ENCODE data around the gene ELAC2. TPM values are rescaled to one million over a fixed set of nuclear protein-coding genes. Genes with fewer than 3 reads are reported as not detected.

Gene ELAC2
- total and polyA plus RNA-seq, 10 of the 15 experiments (the other 5 are each of a cell fraction or from before 2014, with no cell fraction given), result 5.1 to 146 (median 79.4) TPM

DNA sequence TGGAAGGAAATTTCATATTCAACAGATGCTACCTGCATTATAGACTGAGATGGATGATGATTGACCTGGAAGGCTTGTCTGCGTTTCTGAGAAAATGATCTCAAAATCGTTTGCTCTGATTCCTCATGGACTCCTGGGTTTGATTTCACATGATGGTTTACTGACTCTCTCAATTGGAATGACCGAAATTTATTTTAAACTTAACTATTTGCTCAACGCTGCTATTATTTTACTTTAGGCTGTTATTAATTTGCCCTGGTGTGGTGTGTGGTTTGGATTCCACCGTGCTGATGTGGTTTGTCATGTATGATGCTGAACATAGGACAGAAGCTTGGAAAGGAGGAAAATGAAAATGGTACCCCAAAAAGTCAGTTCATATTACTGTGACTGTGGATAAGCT is 37.3 kb upstream of the ELAC2 start (continued):
- TF ChIP-seq YY1 (IDR thresholded peaks at IDR 0.05; ENCODE audit: low read depth, low read length) (no peak), TCF12 (IDR thresholded peaks at IDR 0.05; ENCODE audit: low read depth, low read length) (no peak)
- TF ChIP-seq, protein P1, sequence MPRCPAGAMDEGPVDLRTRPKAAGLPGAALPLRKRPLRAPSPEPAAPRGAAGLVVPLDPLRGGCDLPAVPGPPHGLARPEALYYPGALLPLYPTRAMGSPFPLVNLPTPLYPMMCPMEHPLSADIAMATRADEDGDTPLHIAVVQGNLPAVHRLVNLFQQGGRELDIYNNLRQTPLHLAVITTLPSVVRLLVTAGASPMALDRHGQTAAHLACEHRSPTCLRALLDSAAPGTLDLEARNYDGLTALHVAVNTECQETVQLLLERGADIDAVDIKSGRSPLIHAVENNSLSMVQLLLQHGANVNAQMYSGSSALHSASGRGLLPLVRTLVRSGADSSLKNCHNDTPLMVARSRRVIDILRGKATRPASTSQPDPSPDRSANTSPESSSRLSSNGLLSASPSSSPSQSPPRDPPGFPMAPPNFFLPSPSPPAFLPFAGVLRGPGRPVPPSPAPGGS (IDR thresholded peaks at IDR 0.05; ENCODE audit: borderline replicate concordance, insufficient read depth, low read depth, low read length, poor library complexity, severe bottlenecking), result no peak

DNA sequence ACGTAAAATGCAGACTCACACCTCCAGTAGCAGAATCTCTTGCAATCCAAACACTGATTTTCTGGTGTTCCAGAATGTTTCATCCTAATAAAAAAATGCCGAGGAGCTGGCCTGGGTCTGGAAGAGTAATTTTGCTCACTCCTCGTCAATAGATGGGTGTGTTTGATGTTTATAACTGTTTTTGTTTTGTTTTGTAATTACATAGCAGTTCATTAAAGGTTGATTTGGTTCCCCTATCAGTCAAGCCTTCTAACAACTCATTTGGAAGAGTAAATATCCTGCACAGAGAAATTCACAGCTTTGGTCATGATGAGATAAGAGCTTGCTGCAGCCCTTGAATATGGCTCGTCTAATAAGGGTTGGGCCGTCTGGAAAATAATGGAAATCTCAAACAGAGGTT is 36.8 kb upstream of the ELAC2 start:
- no peaks in the 10 kb centered on the region for H3K4me1 ChIP-seq (ENCODE audit: control insufficient read depth, insufficient read depth, low read length)
- TF ChIP-seq ZNF217 (IDR thresholded peaks at IDR 0.05), result no peak
- no peak overlapping the region for H3K4me3 ChIP-seq
- no peaks in the 10 kb centered on the region for H3K9me3 ChIP-seq (replicated peaks; ENCODE audit: control insufficient read depth, insufficient read depth, low read length)
- ATAC-seq (no peak), DNase-seq (ENCODE audit: low read depth, low spot score) (no peak), FAIRE-seq (no peak)
- SMC1A ChIA-PET (ENCODE audit: uncharacterized antibody, unreplicated experiment), result no interaction called here
- CTCF ChIA-PET, result interaction anchor here (1.0 to 1.6 kb wide), 2 partner anchors 19 to 23 kb away, joined by 3 to 4 read pairs; no protein-coding TSS in a partner anchor
- no peak overlapping the region for H3K27ac ChIP-seq (ENCODE audit: control insufficient read depth, insufficient read depth)
- H3K9ac ChIP-seq (ENCODE audit: control insufficient read depth, insufficient read depth, low read length), result no peak overlapping the region
- BruUV-seq (replicated peaks), result no TSS peak
- H3K4me2 ChIP-seq (ENCODE audit: control insufficient read depth, insufficient read depth), result no peak overlapping the region
- POLR2A ChIA-PET, result no interaction called here
- H2AFZ ChIP-seq (ENCODE audit: control insufficient read depth, low read depth, low read length), result no peak overlapping the region
- no peaks in the 10 kb centered on the region for H4K20me1 ChIP-seq (ENCODE audit: control insufficient read depth, insufficient read depth)
- WGBS (ENCODE audit: insufficient coverage, insufficient replicate concordance, low lambda C conversion rate, missing lambda C conversion rate), result 48% methylated on average over 5 of the region's 5 CpGs
- no peaks in the 10 kb centered on the region for H3K36me3 ChIP-seq (ENCODE audit: control insufficient read depth in 2 of 2, insufficient read depth in 2 of 2, low read length in 1 of 2)
- intact Hi-C loops (cut with micrococcal nuclease; ENCODE audit: unreplicated experiment), result no loop called here
- in situ Hi-C loops (cut with MboI), result no loop called here
- no peaks in the 10 kb centered on the region for H3K79me2 ChIP-seq (ENCODE audit: control insufficient read depth, insufficient read depth, low read length)
- H3K27me3 ChIP-seq (replicated peaks in 1 of 2; ENCODE audit: control insufficient read depth in 2 of 2, insufficient read depth in 2 of 2, low read length in 1 of 2), result no peaks in the 10 kb centered on the region
- RAD21 ChIA-PET (ENCODE audit: unreplicated experiment), result no interaction called here

DNA sequence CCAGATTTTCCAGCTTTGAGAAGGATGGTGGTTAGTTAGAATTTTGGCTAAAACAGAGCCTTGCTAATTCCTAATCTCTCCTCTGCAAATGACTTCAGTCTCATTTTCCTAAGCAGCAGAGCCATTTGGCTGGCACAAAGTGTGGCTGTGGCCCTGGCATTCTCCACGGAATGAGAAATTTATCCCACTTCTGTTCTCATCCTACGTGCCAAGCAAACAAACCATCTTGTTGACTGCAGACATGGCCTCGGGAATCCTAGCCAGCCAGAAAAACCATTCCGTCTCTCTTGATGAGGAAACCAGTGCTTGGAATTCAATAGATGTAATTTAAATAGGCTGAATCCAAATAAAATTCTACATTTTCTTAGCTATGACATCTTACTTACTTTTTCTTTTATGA is 34.1 kb upstream of the ELAC2 start:
- intact Hi-C loops (cut with micrococcal nuclease; ENCODE audit: unreplicated experiment), result no loop called here
- ChIA-PET RAD21 (ENCODE audit: unreplicated experiment) (no interaction called here), SMC1A (ENCODE audit: uncharacterized antibody, unreplicated experiment) (no interaction called here), POLR2A (no interaction called here), CTCF (interaction anchor here (1.6 kb wide), 1 partner anchor 63 kb away, joined by 3 read pairs; no protein-coding TSS in a partner anchor)
- Histone ChIP-seq H3K9ac (ENCODE audit: control insufficient read depth, insufficient read depth, low read length) (no peak overlapping the region), H4K20me1 (ENCODE audit: control insufficient read depth, insufficient read depth) (no peaks in the 10 kb centered on the region), H2AFZ (ENCODE audit: control insufficient read depth, low read depth, low read length) (no peak overlapping the region), H3K4me3 (no peak overlapping the region), H3K9me3 (replicated peaks; ENCODE audit: control insufficient read depth, insufficient read depth, low read length) (no peaks in the 10 kb centered on the region), H3K27me3 (replicated peaks in 1 of 2; ENCODE audit: control insufficient read depth in 2 of 2, insufficient read depth in 2 of 2, low read length in 1 of 2) (no peaks in the 10 kb centered on the region), H3K4me1 (ENCODE audit: control insufficient read depth, insufficient read depth, low read length) (no peaks in the 10 kb centered on the region), H3K36me3 (ENCODE audit: control insufficient read depth in 2 of 2, insufficient read depth in 2 of 2, low read length in 1 of 2) (no peaks in the 10 kb centered on the region), H3K79me2 (ENCODE audit: control insufficient read depth, insufficient read depth, low read length) (no peaks in the 10 kb centered on the region), H3K27ac (ENCODE audit: control insufficient read depth, insufficient read depth) (no peak overlapping the region), H3K4me2 (ENCODE audit: control insufficient read depth, insufficient read depth) (no peak overlapping the region)
- DNase-seq (ENCODE audit: low read depth, low spot score) (no peak), FAIRE-seq (no peak), ATAC-seq (no peak)
- WGBS (ENCODE audit: insufficient coverage, insufficient replicate concordance, low lambda C conversion rate, missing lambda C conversion rate), result 33% methylated on average over 4 of the region's 4 CpGs
- no TSS peak for BruUV-seq (replicated peaks)
- in situ Hi-C loops (cut with MboI), result no loop called here
- TF ChIP-seq, protein P2, sequence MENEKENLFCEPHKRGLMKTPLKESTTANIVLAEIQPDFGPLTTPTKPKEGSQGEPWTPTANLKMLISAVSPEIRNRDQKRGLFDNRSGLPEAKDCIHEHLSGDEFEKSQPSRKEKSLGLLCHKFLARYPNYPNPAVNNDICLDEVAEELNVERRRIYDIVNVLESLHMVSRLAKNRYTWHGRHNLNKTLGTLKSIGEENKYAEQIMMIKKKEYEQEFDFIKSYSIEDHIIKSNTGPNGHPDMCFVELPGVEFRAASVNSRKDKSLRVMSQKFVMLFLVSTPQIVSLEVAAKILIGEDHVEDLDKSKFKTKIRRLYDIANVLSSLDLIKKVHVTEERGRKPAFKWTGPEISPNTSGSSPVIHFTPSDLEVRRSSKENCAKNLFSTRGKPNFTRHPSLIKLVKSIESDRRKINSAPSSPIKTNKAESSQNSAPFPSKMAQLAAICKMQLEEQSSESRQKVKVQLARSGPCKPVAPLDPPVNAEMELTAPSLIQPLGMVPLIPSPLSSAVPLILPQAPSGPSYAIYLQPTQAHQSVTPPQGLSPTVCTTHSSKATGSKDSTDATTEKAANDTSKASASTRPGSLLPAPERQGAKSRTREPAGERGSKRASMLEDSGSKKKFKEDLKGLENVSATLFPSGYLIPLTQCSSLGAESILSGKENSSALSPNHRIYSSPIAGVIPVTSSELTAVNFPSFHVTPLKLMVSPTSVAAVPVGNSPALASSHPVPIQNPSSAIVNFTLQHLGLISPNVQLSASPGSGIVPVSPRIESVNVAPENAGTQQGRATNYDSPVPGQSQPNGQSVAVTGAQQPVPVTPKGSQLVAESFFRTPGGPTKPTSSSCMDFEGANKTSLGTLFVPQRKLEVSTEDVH (IDR thresholded peaks at IDR 0.05; ENCODE audit: low read depth, partially characterized antibody), result no peak
- TF ChIP-seq POLR2AphosphoS2 (IDR thresholded peaks at IDR 0.05; ENCODE audit: low read depth, low read length) (no peak), RFX5 (IDR thresholded peaks at IDR 0.05; ENCODE audit: low read depth, low read length) (no peak), TBL1XR1 (IDR thresholded peaks at IDR 0.05; ENCODE audit: low read depth, low read length) (no peak), RB1 (IDR thresholded peaks at IDR 0.05; ENCODE audit: borderline replicate concordance) (no peak), SMAD1 (IDR thresholded peaks at IDR 0.05; ENCODE audit: low read depth, partially characterized antibody) (no peak), SIN3A (IDR thresholded peaks at IDR 0.05; ENCODE audit: low read depth, low read length) (no peak)
- TF ChIP-seq, protein P3, sequence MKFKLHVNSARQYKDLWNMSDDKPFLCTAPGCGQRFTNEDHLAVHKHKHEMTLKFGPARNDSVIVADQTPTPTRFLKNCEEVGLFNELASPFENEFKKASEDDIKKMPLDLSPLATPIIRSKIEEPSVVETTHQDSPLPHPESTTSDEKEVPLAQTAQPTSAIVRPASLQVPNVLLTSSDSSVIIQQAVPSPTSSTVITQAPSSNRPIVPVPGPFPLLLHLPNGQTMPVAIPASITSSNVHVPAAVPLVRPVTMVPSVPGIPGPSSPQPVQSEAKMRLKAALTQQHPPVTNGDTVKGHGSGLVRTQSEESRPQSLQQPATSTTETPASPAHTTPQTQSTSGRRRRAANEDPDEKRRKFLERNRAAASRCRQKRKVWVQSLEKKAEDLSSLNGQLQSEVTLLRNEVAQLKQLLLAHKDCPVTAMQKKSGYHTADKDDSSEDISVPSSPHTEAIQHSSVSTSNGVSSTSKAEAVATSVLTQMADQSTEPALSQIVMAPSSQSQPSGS (IDR thresholded peaks at IDR 0.05; ENCODE audit: low read length), result no peak

Data from GM12878 (cell line).